Activated CD8-positive, alpha-beta memory T cell treated with anti-CD3 and anti-CD28 coated beads for 48 hours (primary cell): ENCODE data around the gene TAS2R41.
"Not testable (repeated sequence)": the region's sequence is repeated elsewhere in the genome, so short reads cannot be mapped to it uniquely, and the experiment has no call there.

Experiments used
- DNase-seq, 3 experiments: peaks; one replicate each; pipeline ENCODE4 v3.0.0-alpha.2; 2020; ENCODE audit warnings: low read depth in 2 of 3, low spot score in 2 of 3

The TAS2R41 gene

DNA sequence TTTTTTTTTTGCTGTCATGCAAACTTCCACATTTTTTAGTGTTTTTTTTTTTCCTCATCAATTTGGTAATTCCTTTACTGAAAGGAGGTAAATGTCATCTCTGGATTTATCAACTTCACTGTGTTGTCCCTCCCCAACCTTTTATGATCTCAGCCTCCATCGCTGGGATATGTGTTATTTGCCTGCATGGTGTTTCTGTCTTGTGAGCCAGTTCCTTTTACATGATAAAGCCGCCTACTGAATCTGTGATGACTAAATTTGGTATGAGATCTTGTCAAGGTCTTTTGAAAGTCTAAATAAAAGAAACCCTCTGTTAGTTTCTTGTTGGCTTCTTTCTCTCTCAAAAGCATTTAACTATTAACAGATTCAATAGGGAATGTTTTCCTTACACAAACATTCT lies 39.3 kb downstream of the TAS2R41 start:
- no peak for DNase-seq

DNA sequence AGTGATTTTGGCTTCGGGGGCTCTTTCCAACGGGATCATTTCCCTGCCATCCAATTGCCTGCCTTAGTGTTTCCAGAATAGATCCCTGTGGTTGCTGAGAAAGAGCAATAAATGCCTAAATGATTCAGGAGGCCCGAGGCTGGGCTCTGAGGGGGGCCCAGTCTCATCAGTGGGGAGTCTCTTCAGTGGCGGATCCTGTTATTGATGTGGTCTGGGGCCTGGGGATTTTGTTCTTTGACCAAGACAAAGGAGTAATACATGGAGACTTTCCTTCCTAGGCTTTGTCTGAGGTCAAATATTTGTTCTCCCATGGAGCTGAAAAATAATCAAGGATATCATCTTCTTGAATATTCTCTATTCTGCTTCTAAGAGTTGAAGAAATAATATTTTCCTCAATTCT lies 40.8 kb downstream of the TAS2R41 start:
- no peak for DNase-seq

DNA sequence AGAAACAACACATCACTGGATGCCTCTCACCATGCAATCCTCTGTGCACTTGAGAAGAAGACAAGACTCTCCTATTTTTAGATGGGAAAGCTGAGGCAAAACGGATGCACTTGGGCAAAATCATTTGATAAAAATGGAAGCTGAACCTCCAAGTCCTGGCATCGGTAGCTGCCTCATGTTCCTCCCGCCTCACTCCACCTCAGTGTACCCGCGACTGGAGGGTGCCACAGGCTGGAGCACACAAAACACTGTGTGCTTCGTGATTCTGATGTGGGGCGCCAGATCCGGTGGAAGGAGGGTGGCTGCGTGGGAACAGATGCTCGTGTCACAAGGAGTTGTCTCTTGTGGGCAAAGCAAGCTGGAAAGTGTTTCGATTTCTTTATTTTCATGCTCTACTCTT lies 41.3 kb downstream of the TAS2R41 start:
- no peak for DNase-seq

- no peak for DNase-seq
These were observed 41.9 kb downstream of the TAS2R41 start for GRCh38 chr7:143519411-143520131.

DNA sequence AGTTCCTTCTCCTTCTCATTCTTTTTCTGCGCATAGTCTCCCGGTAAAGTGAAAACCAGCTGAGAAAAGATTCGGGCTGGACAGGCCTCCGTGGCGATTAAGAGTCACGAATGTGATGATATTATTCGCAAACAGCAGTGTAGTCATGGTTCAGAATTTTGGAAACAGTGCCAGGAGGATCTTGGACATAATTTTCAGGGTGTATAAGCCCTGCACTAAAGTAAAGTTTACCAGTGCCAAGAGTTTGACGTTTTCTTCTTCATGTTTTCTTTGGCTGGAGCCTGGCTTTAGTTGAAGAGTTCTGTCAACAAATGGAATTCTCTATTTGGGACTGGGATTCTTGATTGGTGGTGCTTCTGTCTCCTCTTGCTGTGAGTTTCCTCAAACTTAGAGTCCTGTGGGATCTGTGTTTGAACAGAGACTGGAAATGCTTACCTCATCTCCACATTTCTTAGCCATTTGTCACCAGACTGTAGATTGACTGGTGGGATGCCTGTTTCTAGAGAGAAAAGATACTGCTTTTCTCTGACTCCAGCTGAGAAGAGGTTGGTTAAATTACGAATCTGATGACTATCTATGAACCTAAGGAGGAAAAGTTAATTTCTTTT lies 44.7 kb downstream of the TAS2R41 start:
- not testable (repeated sequence) for DNase-seq
